GM19324 (cell line): ENCODE measurements around the gene ZNF133.
"Not testable (repeated sequence)": the region's sequence is repeated elsewhere in the genome, so short reads cannot be mapped to it uniquely, and the experiment has no call there.

Experiments used
- ATAC-seq: cut with Tn5 transposase; IDR thresholded peaks from one replicate; pipeline ENCODE4 v1.9.1; 2021; ENCODE audit warnings: mild to moderate bottlenecking, moderate library complexity; ENCODE audit not compliant: unreplicated experiment, low FRiP score

ZNF133 gene

DNA sequence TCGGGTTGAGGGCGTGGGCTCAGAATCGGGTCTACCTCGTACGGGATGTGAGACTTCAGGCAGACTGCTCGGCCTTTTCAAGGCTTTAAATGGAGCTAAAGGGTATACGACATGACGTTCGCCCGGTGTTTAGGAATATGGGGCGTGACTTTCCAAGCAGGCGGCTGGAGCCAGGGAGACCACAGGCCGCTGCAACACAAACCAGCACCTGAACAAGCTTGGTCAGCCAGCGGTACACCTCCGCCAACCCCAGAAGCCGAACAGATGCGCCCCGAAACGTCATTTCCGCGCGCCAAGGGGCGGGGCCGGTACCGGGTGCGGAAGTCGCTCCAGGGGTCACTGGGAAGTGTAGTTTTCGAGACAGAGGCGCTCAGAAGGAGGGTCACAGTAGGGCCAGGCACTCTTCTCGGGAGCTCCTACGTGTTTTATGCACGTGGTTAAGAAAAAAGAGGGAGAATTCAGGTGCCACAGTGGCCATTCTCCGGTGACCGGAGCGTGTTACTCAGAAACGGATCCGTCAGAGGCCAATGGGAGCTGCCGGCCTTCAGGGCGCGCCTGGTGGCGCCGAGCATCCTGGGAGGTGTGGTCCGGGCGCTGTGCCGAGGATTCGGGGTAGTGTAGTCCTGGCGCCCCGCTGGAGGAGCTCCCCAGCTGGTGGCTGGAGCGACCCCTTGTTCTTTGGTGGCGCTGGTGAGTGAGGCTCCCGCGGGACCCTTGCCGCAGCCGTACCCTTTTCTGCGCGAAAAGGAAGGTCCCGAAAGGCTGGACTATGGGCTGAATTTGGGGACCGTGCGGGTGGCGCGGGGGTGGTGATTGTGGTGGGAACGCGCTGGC is at the start of gene ZNF133:
ZNF133 (plus strand) TSS at position 613 of the 834 bp plus-strand sequence. CDS start 17,160 bp downstream, outside the sequence.
- peak; percentile 98 for ATAC-seq

DNA sequence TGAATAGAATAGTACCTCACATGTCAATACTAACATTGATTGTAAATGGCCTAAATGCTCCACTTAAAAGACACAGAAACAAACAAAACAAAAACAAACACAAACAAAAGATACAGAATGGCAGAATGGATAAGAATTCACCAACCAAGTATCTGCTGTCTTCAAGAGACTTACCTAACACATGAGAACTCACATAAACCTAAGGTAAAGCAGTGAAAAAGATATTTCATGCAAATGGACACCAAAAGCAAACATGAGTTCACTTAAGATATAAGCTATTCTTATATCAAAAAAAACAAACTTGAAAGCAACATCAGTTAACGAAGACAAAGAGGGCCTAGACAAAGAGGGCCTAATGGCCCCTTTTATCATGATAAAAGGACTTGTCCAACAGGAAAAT is 47.3 kb upstream of the ZNF133 start:
- ATAC-seq: no peak

DNA sequence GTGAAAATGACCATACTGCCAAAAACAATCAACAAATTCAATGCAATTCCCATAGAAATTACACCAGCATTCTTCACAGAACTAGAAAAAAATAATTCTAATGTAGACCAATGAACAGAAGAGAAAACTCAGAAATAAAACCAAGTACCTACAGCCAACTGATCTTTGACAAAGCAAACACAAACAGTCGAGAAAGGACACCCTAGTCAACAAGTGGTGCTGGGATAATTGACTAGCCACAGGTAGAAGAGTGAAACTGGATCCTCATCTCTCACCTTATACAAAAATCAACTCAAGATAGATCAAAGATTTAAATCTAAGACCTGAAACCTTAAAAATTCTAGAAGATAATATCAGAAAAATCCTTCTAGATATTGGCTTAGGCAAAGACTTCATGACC is 44.5 kb upstream of the ZNF133 start:
- no peak for ATAC-seq

DNA sequence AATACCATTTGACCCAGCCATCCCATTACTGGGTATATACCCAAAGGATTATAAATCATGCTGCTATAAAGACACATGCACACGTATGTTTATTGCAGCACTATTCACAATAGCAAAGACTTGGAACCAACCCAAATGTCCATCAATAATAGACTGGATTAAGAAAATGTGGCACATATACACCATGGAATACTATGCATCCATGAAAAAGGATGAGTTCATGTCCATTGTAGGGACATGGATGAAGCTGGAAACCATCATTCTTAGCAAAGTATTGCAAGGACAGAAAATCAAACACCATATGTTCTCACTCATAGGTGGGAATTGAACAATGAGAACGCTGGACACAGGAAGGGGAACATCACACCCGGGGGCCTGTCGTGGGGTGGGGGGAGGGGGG is 39.8 kb upstream of the ZNF133 start:
- ATAC-seq: not testable (repeated sequence)

DNA sequence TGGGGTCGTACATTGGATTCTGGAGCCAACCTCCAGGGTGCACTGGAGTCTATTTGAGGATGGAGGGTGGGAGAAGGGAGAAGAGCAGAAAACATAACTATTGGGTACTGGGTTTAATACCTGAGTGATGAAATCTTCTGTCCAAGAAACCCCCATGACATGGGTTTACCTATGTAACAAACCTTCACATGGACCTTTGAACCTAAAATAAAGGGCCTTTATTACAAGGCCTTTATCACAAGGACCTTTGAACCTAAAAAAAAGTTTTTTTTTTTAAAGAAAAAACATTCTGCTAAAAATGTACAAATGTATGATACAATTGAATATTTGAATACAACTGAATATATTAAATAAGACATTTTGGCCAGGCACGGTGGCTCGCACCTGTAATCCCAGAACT is 38.1 kb upstream of the ZNF133 start:
- ATAC-seq: no peak

DNA sequence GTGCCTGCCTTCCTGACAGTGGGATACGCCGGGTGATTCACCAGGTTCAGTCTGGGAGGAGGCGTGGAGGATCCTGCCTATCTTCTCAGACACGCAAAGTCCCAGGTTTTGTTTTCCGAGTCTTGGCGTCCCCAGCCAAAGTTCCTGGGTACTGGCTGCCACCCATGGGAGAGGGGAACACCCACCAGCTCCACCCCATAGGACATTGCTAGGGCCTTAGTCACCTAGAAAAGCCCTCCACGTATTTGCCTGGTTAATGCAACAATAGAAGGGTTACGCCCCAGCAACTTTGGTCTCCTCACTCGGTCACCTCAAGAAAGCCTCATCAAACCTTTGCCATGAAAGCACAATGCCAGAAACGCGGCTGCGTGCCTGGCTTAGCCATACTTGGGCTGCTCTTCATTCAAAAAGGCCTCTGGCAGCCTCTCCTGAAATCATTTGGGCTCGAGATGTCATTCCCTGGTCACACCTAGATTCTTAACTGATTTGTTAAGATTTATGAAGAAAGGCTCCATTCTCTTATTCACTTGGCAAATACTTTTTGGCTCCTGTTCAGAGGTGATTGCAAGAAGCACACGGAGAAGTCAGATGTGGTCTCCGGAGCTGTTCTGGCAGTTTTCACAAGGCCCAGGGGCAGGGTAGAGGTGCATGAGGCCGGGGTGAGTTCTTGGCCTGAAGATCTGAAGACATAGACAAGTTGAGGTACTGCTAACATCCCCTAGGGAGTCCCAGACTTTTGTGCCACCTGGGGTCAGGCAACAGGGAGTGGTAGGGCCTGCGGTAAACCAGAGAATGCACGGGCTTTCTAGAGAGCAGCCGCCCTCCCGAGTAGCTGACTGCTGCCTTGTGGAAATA is 35.5 kb upstream of the ZNF133 start:
- ATAC-seq: no peak

DNA sequence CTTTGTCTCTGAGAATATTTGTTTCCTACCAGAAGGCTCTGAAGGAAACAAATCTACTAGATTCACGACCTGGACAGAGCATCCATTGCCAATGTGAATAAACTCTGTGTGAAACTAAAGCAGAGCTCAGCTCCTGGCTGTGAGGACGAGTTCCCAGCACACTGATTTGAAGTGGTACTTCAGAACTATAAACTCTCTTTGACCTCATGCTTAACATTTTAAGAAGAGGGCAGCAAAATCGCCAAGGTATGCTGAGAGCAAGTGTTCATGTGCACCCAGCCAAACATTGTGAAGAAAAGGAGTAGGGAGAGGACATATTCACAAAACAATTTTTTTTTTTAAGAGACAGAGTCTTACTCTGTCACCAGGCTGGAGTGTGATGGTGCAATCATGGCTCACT is 33.7 kb upstream of the ZNF133 start:
- no peak for ATAC-seq

DNA sequence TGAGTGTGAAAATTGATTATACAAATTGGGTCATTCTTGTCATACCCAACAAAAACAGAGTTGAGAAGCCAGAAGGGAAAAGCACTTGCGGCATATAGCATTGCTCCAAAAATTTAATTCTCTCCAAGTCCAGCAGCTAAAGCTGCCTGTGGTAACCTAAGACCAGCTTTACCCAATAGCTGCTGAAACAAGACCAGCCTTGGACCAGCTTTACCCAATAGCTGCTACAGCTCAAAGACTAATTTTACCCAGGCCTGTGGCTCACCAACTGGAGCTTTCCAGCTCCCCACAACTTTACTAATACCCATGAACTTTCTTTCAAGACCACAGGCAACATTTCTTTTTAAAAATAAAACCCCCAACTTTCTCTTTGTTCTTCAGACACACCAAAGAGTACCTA is 32.8 kb upstream of the ZNF133 start:
- ATAC-seq: no peak

DNA sequence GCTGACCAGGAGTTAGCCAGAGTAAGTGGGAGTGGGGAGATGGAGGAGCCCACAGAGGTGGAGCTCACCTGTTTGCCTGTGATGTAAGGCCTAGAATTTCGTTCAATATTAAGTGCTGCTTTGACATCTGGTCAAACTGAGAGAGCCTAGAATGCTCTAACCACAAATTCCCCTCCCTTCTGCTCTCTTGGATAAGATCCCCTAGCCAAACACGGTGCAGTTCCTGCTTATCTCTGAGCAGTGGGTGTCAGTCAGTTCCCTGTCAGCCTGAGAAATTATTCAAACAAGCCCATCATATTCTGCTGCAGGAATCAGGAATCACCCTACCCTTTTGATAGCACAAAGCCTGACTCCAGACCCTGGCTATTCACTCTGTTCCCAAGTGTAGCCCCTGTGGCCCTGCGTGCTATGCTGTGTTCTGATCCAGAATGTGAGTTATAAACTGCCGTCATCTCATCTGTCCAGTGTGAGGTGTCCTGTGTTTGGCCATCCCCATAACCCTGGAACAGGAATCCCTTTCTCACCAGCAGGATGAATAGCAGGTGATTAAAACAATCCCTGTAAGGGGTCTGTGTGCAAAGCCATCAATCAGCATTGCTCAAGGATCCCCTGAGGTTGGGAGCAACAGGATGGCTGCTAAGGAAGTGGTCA is 31.8 kb upstream of the ZNF133 start:
- no peak for ATAC-seq

DNA sequence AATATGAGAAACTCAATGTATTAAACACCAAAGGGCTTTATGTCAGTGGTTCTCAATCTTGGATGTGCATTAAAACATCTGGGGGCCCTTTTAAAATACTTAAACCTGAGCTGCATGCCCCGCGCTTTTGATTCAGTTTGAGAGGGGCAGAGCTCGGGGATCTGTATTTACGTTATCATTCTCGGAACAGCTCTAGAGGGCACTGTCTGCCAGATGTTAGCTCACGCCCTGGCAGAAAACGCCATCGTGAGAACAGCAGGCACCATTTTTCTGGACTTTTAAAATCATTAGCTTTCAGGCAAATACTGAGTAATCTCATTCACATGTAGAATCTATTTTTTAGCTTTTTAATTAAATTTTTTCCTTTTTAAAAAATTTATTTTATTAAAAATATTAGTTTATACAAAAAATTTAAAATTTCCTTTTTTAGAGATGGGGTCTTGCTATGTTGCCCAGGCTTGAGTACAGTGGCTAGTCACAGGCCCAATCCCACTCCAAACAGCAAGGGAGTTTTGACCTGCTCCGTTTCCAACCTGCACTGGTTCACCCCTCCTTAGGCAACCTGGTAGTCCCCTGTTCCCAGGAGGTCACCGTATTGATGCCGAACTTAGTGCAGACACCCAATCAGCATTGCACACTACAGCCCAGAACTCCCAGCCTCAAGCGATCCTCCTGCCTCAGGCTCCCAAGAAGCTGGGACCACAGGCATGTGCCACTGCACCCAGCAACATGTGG is 30.0 kb upstream of the ZNF133 start:
- ATAC-seq: no peak

DNA sequence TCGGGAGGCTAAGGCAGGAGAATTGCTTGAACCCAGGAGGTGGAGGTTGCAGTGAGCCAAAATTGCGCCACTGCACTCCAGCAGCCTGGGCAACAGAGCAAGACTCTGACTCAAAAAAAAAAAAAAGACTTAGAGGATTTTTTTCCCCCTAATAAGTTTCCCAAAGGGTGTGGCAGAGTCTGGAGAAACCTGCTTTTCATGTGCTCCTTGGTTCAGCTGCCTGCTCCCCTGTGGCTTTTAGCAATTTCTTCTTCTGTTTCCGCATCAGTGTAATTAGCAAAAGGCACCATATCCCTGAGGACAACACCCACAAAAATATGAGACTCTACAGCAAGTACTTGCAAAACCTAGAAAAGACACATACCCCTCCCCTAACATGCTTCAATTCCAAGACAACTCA is 28.6 kb upstream of the ZNF133 start:
- no peak for ATAC-seq

DNA sequence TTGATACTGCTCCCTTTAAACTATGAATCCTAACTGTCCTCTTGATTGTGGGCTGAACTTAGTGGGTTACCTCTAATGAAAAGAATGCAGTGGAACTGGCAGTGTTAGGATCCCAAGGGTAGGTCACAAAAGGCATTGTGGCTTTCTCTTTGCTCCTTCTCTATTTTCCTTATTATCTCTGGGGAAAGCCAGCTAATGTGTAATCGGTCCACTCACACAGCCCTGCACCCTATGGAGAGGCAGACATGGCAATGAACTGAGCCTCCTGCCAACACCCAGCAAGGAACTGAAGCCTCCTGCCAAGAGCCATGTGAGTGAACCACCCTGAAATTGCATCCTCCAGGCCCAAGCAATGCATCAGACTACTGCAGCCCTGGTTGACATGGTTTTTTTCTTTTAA is 24.6 kb upstream of the ZNF133 start:
- ATAC-seq: no peak

DNA sequence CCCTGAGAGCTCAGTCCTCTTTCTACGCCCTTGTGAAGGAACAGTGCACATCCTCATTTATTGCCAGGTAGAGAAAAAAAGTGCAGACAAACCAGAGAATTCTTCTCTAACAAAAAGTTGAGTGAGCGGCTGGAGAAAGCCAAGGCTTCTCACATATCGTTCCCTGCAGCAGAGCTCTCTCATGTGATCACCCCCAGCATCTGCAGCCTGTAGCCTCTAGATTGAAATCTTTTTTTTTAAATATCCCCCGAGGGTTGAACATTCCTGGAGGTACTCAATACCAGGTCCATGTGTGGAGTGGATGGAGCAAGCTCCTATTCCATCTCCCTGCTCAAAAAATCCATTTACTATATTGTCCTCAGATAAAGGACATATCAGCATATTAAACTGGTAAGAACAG is 22.9 kb upstream of the ZNF133 start:
- no peak for ATAC-seq

DNA sequence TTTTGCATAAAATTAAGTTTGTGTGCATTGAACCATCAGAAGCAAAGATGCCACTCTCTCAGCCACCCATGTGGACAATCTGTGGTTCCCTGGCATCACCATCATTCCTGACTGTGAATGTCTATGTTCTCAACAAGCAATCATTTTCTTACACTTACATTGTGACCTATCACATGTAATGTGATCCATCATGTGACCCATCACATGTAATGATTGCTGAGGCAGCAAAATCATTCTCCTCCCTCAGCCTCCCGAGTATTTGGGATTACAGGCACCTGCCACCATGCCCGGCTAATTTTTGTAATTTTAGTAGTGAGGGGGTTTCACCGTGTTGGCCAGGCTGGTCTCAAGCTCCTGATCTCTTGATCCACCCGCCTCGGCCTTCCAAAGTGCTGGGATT is 22.0 kb upstream of the ZNF133 start:
- ATAC-seq: no peak

DNA sequence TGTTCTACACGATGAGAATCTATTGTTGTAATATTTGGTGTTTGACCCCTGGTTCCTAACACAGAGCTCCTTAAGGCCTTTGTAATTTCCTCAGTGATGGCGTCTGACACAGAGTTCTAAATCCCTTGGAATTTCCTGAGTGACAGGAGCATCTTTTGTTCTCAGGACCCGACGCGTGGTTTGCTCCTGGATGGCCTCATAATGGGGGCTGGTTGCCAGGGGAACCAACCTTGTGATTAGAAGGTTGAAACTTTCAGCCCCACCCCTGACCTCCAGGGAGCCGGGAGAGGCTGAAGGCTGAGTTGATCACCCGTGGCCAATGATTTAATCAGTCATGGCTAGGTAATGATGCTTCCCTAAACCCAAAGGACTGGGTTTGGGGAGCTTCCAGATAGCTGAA is 20.5 kb upstream of the ZNF133 start:
- ATAC-seq: no peak

DNA sequence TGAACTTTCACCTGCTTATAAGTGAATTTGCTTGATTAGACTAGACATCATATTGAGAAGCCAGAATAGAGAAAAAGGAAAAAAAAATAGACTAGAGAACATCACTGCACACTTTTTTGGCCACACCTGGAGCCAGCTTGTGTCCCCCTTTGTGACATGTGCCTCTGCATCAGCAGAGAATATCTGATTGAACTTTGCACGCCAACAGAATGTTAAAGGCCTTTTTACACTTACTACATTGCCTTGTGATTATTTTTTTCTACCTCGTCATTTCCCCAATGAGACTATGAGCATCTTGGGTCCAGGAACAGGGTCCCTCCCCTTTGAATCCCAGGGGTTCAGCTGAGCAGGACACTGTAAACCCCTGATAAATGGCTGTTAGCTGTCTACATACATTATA is 17.2 kb upstream of the ZNF133 start:
- no peak for ATAC-seq

DNA sequence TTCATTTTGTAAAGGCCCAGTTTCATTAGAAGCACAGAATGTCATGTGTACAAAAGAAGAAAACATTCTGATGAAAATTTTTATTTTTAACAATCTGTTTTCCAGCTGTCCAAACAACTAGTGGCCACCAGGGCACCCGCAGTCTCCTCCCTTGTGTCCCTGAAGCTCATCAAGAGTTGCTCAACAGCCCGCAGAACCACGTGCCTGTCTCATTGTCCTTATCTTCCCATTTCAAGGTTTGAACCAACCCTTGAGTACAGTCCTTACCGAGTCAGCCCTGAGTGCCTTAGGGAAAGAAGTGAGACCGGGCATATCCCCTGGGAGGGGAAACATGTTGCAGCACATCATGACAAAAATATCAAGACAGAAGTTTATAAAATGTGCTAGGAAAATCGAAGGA is 15.9 kb upstream of the ZNF133 start:
- ATAC-seq: no peak

DNA sequence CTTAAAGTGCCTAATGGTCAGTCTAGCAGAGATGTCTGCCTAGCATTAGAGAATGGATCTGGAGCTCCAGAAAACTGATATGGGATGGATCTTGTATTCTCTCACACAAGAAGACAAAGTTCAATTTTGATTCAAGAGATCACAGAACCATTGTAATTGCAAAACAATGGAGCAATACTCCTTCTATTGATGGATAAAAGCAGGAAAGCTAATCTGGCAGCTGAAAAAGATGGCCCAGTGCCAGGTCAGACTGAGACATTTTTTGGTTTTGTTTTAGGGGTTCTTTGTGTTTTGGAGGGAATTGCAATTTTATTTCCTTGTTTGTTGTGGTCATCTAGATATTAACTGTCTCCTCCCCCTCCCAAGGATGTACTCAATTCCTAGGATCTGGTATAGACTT is 14.6 kb upstream of the ZNF133 start:
- ATAC-seq: no peak

DNA sequence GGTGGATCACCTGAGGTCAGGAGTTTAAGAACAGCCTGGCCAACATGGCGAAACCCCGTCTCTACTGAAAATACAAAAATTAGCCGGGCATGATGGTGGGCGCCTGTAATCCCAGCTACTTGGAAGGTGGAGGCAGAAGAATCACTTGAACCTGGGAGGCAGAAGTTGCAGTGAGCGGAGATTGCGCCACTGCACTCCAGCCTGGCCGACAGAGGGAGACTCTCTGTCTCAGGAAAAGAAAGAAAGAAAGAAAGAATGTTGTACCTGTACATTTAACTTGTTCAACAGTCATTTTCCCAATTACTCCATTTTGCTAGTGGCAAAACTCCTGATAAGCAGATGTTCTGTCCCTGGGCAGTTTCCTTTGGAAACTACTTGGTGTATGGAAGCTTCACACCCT is 12.4 kb upstream of the ZNF133 start:
- not testable (repeated sequence) for ATAC-seq

DNA sequence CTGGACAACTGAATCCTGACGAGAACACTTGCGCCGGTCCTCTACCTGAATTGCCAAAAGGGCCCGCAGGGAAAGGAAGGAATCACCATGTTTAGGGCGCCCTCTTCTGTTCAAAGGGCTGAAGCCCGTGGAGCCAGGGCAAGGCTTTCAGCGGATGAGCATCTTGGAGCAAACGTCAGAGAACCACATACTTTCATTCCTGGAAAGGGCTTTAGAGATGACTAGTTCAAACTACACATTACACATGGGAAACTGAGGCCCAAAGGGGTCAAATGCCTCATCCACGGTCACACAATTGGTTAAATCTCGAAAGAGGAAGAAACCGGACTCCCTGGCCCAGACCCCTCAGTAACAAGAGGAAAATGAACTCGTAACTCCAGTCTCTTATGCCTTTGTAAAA is 11.5 kb upstream of the ZNF133 start:
- no peak for ATAC-seq

DNA sequence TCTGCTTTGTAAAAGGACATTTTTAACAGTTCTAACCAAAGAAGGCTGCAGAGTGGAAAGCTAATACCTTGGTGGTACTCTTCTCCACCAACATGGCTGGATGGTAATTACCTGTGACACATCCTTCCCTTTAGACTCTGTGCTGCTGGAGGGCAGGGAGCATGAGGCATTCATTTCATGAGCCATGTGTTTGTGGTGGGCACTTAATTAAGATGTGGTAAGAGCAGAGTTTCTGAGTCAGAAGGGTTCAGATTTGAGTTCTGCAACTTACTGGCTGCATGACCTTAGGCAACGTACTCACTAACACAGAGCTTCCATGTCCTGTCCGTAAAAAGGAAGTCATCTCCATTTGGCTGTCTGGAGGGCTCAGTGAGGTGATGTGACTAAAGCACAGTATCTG is 9.1 kb upstream of the ZNF133 start:
- ATAC-seq: no peak
